ENCODE results near the gene WWOX. TPM values are rescaled to one million over a fixed set of nuclear protein-coding genes. Genes with fewer than 3 reads are reported as not detected.

Gene WWOX
- total RNA-seq, 4 donors from 2014 or later, result 135 to 209 (median 159) TPM

- peak overlapping the region in 1 of 3 donors; percentile 74 for H3K27ac ChIP-seq
- no peaks in the 10 kb centered on the region for H3K36me3 ChIP-seq
- H3K9me3 ChIP-seq, result no peaks in the 10 kb centered on the region
- WGBS, 2 donors, result 79 to 89% methylated on average over 1 of the region's 1 CpG
- no peak overlapping the region for H3K4me3 ChIP-seq (replicated peaks in 1 of 3)
- intact Hi-C loops (cut with DNase I), result no loop called here
- no peak for TF ChIP-seq POLR2A (IDR thresholded peaks at IDR 0.05)
- TF ChIP-seq, protein P1, sequence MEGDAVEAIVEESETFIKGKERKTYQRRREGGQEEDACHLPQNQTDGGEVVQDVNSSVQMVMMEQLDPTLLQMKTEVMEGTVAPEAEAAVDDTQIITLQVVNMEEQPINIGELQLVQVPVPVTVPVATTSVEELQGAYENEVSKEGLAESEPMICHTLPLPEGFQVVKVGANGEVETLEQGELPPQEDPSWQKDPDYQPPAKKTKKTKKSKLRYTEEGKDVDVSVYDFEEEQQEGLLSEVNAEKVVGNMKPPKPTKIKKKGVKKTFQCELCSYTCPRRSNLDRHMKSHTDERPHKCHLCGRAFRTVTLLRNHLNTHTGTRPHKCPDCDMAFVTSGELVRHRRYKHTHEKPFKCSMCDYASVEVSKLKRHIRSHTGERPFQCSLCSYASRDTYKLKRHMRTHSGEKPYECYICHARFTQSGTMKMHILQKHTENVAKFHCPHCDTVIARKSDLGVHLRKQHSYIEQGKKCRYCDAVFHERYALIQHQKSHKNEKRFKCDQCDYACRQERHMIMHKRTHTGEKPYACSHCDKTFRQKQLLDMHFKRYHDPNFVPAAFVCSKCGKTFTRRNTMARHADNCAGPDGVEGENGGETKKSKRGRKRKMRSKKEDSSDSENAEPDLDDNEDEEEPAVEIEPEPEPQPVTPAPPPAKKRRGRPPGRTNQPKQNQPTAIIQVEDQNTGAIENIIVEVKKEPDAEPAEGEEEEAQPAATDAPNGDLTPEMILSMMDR (IDR thresholded peaks at IDR 0.05), result no peak
- H3K4me1 ChIP-seq, result peaks cover 33 to 53% of the 10 kb centered on the region in 2 donors
- no peak for DNase-seq
- H3K27me3 ChIP-seq, result no peaks in the 10 kb centered on the region
Measured at GRCh38 chr16:78292844-78293380, 193.5 kb downstream of the WWOX start.

GRCh38 chr16:78294538-78295225, 195.2 kb downstream of the WWOX start:
- intact Hi-C loops (cut with DNase I), result no loop called here
- TF ChIP-seq POLR2A (IDR thresholded peaks at IDR 0.05), result no peak
- TF ChIP-seq, protein P1 (IDR thresholded peaks at IDR 0.05), result no peak
- no peaks in the 10 kb centered on the region for H3K27me3 ChIP-seq
- H3K4me3 ChIP-seq (replicated peaks in 1 of 3), result no peak overlapping the region
- DNase-seq, result no peak
- H3K27ac ChIP-seq, result no peak overlapping the region
- H3K4me1 ChIP-seq, result peaks cover 27 to 41% of the 10 kb centered on the region in 2 donors
- H3K9me3 ChIP-seq, result no peaks in the 10 kb centered on the region
- WGBS, 2 donors, result 97 to 98% methylated on average over 4 of the region's 4 CpGs
- H3K36me3 ChIP-seq, result no peaks in the 10 kb centered on the region

DNA sequence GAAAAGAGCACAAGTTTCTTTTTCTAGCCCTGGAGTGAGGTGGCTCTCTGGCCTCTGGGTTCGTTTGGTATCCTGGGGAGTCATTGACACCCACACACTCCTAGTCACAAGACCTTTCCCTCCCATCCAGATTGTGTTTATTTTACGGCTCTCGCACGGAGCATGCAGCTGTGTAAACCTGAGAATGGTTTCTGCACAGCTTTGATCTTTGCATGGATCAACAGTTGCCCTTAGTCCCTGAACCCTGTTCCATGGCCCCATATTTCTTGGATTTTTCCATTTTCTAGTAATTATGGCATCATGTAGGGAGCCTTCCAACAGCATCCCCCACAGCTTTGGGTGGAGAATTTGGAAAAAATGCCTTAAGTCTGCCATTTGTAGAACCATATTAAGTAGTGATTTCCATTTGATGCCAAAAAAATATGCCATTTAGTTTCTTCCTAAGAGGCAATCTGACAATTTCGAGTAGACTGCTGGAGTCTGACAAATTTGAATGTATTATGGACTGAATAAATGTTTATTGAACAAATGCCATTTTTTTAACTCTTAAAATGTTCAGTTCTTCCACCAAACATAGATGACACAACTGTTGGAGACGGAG, 197.7 kb downstream of the WWOX start:
- peak; percentile 36 to 39 for DNase-seq
- Histone ChIP-seq H3K4me3 (replicated peaks in 1 of 3) (no peak overlapping the region), H3K27me3 (no peaks in the 10 kb centered on the region), H3K27ac (peak overlapping the region in 1 of 3 donors; percentile 6), H3K4me1 (peaks cover 15 to 19% of the 10 kb centered on the region in 2 donors), H3K36me3 (no peaks in the 10 kb centered on the region), H3K9me3 (no peaks in the 10 kb centered on the region)
- WGBS, 2 donors, result 40 to 47% methylated on average over 6 of the region's 6 CpGs
- TF ChIP-seq, protein P1 (IDR thresholded peaks at IDR 0.05), result no peak
- TF ChIP-seq POLR2A (IDR thresholded peaks at IDR 0.05), result no peak
- intact Hi-C loops (cut with DNase I), result no loop called here

- no peak for TF ChIP-seq POLR2A (IDR thresholded peaks at IDR 0.05)
- TF ChIP-seq, protein P1 (IDR thresholded peaks at IDR 0.05), result no peak
- Histone ChIP-seq H3K27me3 (no peaks in the 10 kb centered on the region), H3K36me3 (no peaks in the 10 kb centered on the region), H3K27ac (no peak overlapping the region), H3K4me1 (peaks cover 7 to 11% of the 10 kb centered on the region in 2 donors), H3K4me3 (replicated peaks in 1 of 3) (no peak overlapping the region), H3K9me3 (no peaks in the 10 kb centered on the region)
- intact Hi-C loops (cut with DNase I), result no loop called here
- DNase-seq, result no peak
- WGBS, 2 donors, result 75 to 87% methylated on average over 6 of the region's 6 CpGs
Measured at GRCh38 chr16:78298986-78299385, 199.5 kb downstream of the WWOX start.

GRCh38 chr16:78300469-78300868, 201.0 kb downstream of the WWOX start:
- Histone ChIP-seq H3K4me3 (replicated peaks in 1 of 3) (no peak overlapping the region), H3K4me1 (peaks cover 7 to 11% of the 10 kb centered on the region in 2 donors), H3K9me3 (no peaks in the 10 kb centered on the region), H3K27me3 (no peaks in the 10 kb centered on the region), H3K36me3 (no peaks in the 10 kb centered on the region), H3K27ac (no peak overlapping the region)
- no peak for DNase-seq
- TF ChIP-seq, protein P1 (IDR thresholded peaks at IDR 0.05), result no peak
- no peak for TF ChIP-seq POLR2A (IDR thresholded peaks at IDR 0.05)
- 88 to 90% methylated on average over 3 of the region's 3 CpGs for WGBS, 2 donors
- intact Hi-C loops (cut with DNase I), result no loop called here

All from thyroid gland (tissue), 4 donors.